Measurements from ENCODE around the gene KBTBD12. TPM values are rescaled to one million over a fixed set of nuclear protein-coding genes. Genes with fewer than 3 reads are reported as not detected.
A peak's percentile ranks its signal among the peaks of the same experiment; 100 is the strongest.

The KBTBD12 gene
- polyA plus RNA-seq, 3 donors: 0.96 to 1.5 (median 1.0) TPM

GRCh38 chr3:127938800-127939199 is 23.8 kb downstream of the KBTBD12 start:
- no peak for DNase-seq (ENCODE audit: extremely low read depth in 1 of 11, low read depth in 9 of 11, low spot score in 4 of 11)

- no peak for DNase-seq (ENCODE audit: extremely low read depth in 1 of 11, low read depth in 9 of 11, low spot score in 4 of 11)
Measured at GRCh38 chr3:127940116-127940515, 25.1 kb downstream of the KBTBD12 start.

- no peak for DNase-seq (ENCODE audit: extremely low read depth in 1 of 11, low read depth in 9 of 11, low spot score in 4 of 11)
Measured at GRCh38 chr3:127942613-127943012, 27.6 kb downstream of the KBTBD12 start.

- no peak for DNase-seq (ENCODE audit: extremely low read depth in 1 of 11, low read depth in 9 of 11, low spot score in 4 of 11)
Measured at GRCh38 chr3:127948211-127948610, 33.2 kb downstream of the KBTBD12 start.

GRCh38 chr3:127949446-127950055 is 34.5 kb downstream of the KBTBD12 start:
- no peak for DNase-seq (ENCODE audit: extremely low read depth in 1 of 11, low read depth in 9 of 11, low spot score in 4 of 11)

- no peak for DNase-seq (ENCODE audit: extremely low read depth in 1 of 11, low read depth in 9 of 11, low spot score in 4 of 11)
Measured at GRCh38 chr3:127951276-127951675, 36.2 kb downstream of the KBTBD12 start.

- no peak for DNase-seq (ENCODE audit: extremely low read depth in 1 of 11, low read depth in 9 of 11, low spot score in 4 of 11)
Measured at GRCh38 chr3:127953091-127954035, 38.3 kb downstream of the KBTBD12 start.

- no peak for DNase-seq (ENCODE audit: extremely low read depth in 1 of 11, low read depth in 9 of 11, low spot score in 4 of 11)
Measured at GRCh38 chr3:127954640-127955039, 39.6 kb downstream of the KBTBD12 start.

- DNase-seq (ENCODE audit: extremely low read depth in 1 of 11, low read depth in 9 of 11, low spot score in 4 of 11): no peak
Measured at GRCh38 chr3:127955728-127956127, 40.7 kb downstream of the KBTBD12 start.

- no peak for DNase-seq (ENCODE audit: extremely low read depth in 1 of 11, low read depth in 9 of 11, low spot score in 4 of 11)
Measured at GRCh38 chr3:127959041-127959440, 44.0 kb downstream of the KBTBD12 start.

- DNase-seq (ENCODE audit: extremely low read depth in 1 of 11, low read depth in 9 of 11, low spot score in 4 of 11): peak in 10 of 11 donors; percentile 24 to 61 (median 48)
Measured at GRCh38 chr3:127959873-127960272, 44.8 kb downstream of the KBTBD12 start.

GRCh38 chr3:127960421-127960965 is 45.5 kb downstream of the KBTBD12 start:
- no peak for DNase-seq (ENCODE audit: extremely low read depth in 1 of 11, low read depth in 9 of 11, low spot score in 4 of 11)

- DNase-seq (ENCODE audit: extremely low read depth in 1 of 11, low read depth in 9 of 11, low spot score in 4 of 11): no peak
Measured at GRCh38 chr3:127961124-127961523, 46.1 kb downstream of the KBTBD12 start.

- no peak for DNase-seq (ENCODE audit: extremely low read depth in 1 of 11, low read depth in 9 of 11, low spot score in 4 of 11)
Measured at GRCh38 chr3:127961963-127962362, 46.9 kb downstream of the KBTBD12 start.

- DNase-seq (ENCODE audit: extremely low read depth in 1 of 11, low read depth in 9 of 11, low spot score in 4 of 11): no peak
Measured at GRCh38 chr3:127962937-127963336, 47.9 kb downstream of the KBTBD12 start.

GRCh38 chr3:127964053-127964452 is 49.0 kb downstream of the KBTBD12 start:
- DNase-seq (ENCODE audit: extremely low read depth in 1 of 11, low read depth in 9 of 11, low spot score in 4 of 11): peak in 1 of 11 donors; percentile 11

GRCh38 chr3:127964816-127965215 is 49.8 kb downstream of the KBTBD12 start:
- DNase-seq (ENCODE audit: extremely low read depth in 1 of 11, low read depth in 9 of 11, low spot score in 4 of 11): no peak

GRCh38 chr3:127967316-127967715 is 52.3 kb downstream of the KBTBD12 start:
- DNase-seq (ENCODE audit: extremely low read depth in 1 of 11, low read depth in 9 of 11, low spot score in 4 of 11): no peak

- DNase-seq (ENCODE audit: extremely low read depth in 1 of 11, low read depth in 9 of 11, low spot score in 4 of 11): peak in 6 of 11 donors; percentile 16 to 40 (median 30)
Measured at GRCh38 chr3:127970966-127971592, 56.0 kb downstream of the KBTBD12 start.

- no peak for DNase-seq (ENCODE audit: extremely low read depth in 1 of 11, low read depth in 9 of 11, low spot score in 4 of 11)
Measured at GRCh38 chr3:127974226-127974625, 59.2 kb downstream of the KBTBD12 start.

Data from renal cortex interstitium (tissue), 11 donors.